GM13977 (cell line): ENCODE results near the gene AIF1L.

Source experiments
- DNase-seq: peaks from one replicate; pipeline ENCODE4 v3.0.0; 2012; ENCODE audit warnings: low spot score
- CTCF ChIP-seq: IDR thresholded peaks from 2 replicates; pipeline ENCODE4 v1.5.1; 2012; ENCODE audit warnings: mild to moderate bottlenecking, control low read depth; ENCODE audit not compliant: insufficient read depth; ENCODE audit errors: extremely low read depth, missing control alignments
- in situ Hi-C: fragments of 300-500 bp; cut with MboI; formaldehyde crosslinking; loops from one replicate; pipeline ENCODE4 v1.12.0; 2022; ENCODE audit warnings: low sequenced_read_pairs, low pct_unique_long_range_greater_than_20kb, mixed read lengths, inconsistent platforms; ENCODE audit not compliant: unreplicated experiment

AIF1L gene

GRCh38 chr9:131165523-131165922 lies 69.2 kb downstream of the AIF1L start:
- TF ChIP-seq CTCF: no peak
- no peak for DNase-seq
- in situ Hi-C loops: no loop called here

GRCh38 chr9:131167146-131167692 lies 70.9 kb downstream of the AIF1L start:
- TF ChIP-seq CTCF: no peak
- DNase-seq: no peak
- in situ Hi-C loops: no loop called here

- DNase-seq: no peak
- in situ Hi-C loops: no loop called here
- TF ChIP-seq CTCF: no peak
These were observed 71.6 kb downstream of the AIF1L start for GRCh38 chr9:131167936-131168335.

- TF ChIP-seq CTCF: no peak
- DNase-seq: no peak
- in situ Hi-C loops: loop anchor here (10.0 kb wide), 1 partner anchor 165 kb away; no protein-coding TSS in a partner anchor
These were observed 73.4 kb downstream of the AIF1L start for GRCh38 chr9:131169563-131170240.
